Measurements from ENCODE around the gene WDR49. TPM values are rescaled to one million over a fixed set of nuclear protein-coding genes. Genes with fewer than 3 reads are reported as not detected.

Gene WDR49
- total and polyA plus RNA-seq, 2 donors (not counting 1 experiment from before 2014, with no cell fraction given) = 0.88 to 1.4 TPM

GRCh38 chr3:167564612-167565011, 89.1 kb downstream of the WDR49 start:
- Histone ChIP-seq H3K27ac (ENCODE audit: low read length in 2 of 2) (no peak overlapping the region), H3K4me3 (ENCODE audit: control extremely low read depth in 1 of 5, extremely low read depth in 1 of 5, insufficient read depth in 1 of 5, low read depth in 2 of 5, low read length in 4 of 5) (no peak overlapping the region), H3K4me1 (ENCODE audit: control insufficient read depth in 2 of 2, insufficient read depth in 2 of 2, low read length in 2 of 2) (no peaks in the 10 kb centered on the region), H4K20me1 (ENCODE audit: control insufficient read depth, insufficient read depth, low read length, poor library complexity, severe bottlenecking) (no peaks in the 10 kb centered on the region), H3K79me2 (ENCODE audit: control insufficient read depth, insufficient read depth, low read length) (no peaks in the 10 kb centered on the region), H2AFZ (ENCODE audit: insufficient read depth, low read depth, low read length, poor library complexity, severe bottlenecking) (no peak overlapping the region), H3K27me3 (replicated peaks in 1 of 4; ENCODE audit: control extremely low read depth in 1 of 4, control insufficient read depth in 3 of 4, insufficient read depth in 4 of 4, low read length in 3 of 4) (no peaks in the 10 kb centered on the region), H3K4me2 (replicated peaks; ENCODE audit: low read depth, low read length, poor library complexity, severe bottlenecking) (no peak overlapping the region), H3K9ac (ENCODE audit: low read length) (no peak overlapping the region), H3K9me3 (ENCODE audit: control extremely low read depth in 1 of 3, control insufficient read depth in 2 of 3, insufficient read depth in 1 of 3, low read length in 2 of 3) (no peaks in the 10 kb centered on the region), H3K36me3 (replicated peaks in 1 of 2; ENCODE audit: control extremely low read depth in 1 of 2, control insufficient read depth in 1 of 2, extremely low read depth in 1 of 2, insufficient read depth in 2 of 2, low read length in 1 of 2) (no peaks in the 10 kb centered on the region)
- Mint-ChIP-seq H3K4me1 (no peaks in the 10 kb centered on the region), H3K4me3 (no peak overlapping the region), H3K9me3 (ENCODE audit: insufficient read depth) (no peaks in the 10 kb centered on the region), H3K27ac (no peak overlapping the region), H3K27me3 (no peaks in the 10 kb centered on the region)
- no peak for DNase-seq
- intact Hi-C loops (cut with micrococcal nuclease) = no loop called here
- CTCF ChIA-PET = no interaction called here
- POLR2A ChIA-PET = no interaction called here
- WGBS (ENCODE audit: insufficient coverage) = no CpG with 5 or more reads among the region's 2 CpGs
- TF ChIP-seq CTCF (IDR thresholded peaks at IDR 0.05) (no peak), EZH2 (IDR thresholded peaks at IDR 0.05; ENCODE audit: borderline replicate concordance, insufficient read depth, low read depth, low read length, poor library complexity, severe bottlenecking) (no peak)
- no peak for ATAC-seq (ENCODE audit: low read depth)

GRCh38 chr3:167559924-167560323, 93.8 kb downstream of the WDR49 start:
- no peak overlapping the region for H3K4me3 Mint-ChIP-seq
- ChIA-PET POLR2A (no interaction called here), CTCF (no interaction called here)
- no peaks in the 10 kb centered on the region for H3K36me3 ChIP-seq (replicated peaks in 1 of 2; ENCODE audit: control extremely low read depth in 1 of 2, control insufficient read depth in 1 of 2, extremely low read depth in 1 of 2, insufficient read depth in 2 of 2, low read length in 1 of 2)
- intact Hi-C loops (cut with micrococcal nuclease) = no loop called here
- no peak overlapping the region for H2AFZ ChIP-seq (ENCODE audit: insufficient read depth, low read depth, low read length, poor library complexity, severe bottlenecking)
- ATAC-seq (ENCODE audit: low read depth) = no peak
- DNase-seq = no peak
- 96% methylated on average over 4 of the region's 4 CpGs for WGBS (ENCODE audit: insufficient coverage)
- H3K4me1 Mint-ChIP-seq = no peaks in the 10 kb centered on the region
- no peak overlapping the region for H3K27ac Mint-ChIP-seq
- TF ChIP-seq CTCF (IDR thresholded peaks at IDR 0.05) = no peak
- no peak for TF ChIP-seq EZH2 (IDR thresholded peaks at IDR 0.05; ENCODE audit: borderline replicate concordance, insufficient read depth, low read depth, low read length, poor library complexity, severe bottlenecking)
- no peak overlapping the region for H3K4me2 ChIP-seq (replicated peaks; ENCODE audit: low read depth, low read length, poor library complexity, severe bottlenecking)
- H3K9me3 Mint-ChIP-seq (ENCODE audit: insufficient read depth) = no peaks in the 10 kb centered on the region
- H3K9me3 ChIP-seq (ENCODE audit: control extremely low read depth in 1 of 3, control insufficient read depth in 2 of 3, insufficient read depth in 1 of 3, low read length in 2 of 3) = no peaks in the 10 kb centered on the region
- no peak overlapping the region for H3K9ac ChIP-seq (ENCODE audit: low read length)
- no peaks in the 10 kb centered on the region for H4K20me1 ChIP-seq (ENCODE audit: control insufficient read depth, insufficient read depth, low read length, poor library complexity, severe bottlenecking)
- H3K4me1 ChIP-seq (ENCODE audit: control insufficient read depth in 2 of 2, insufficient read depth in 2 of 2, low read length in 2 of 2) = no peaks in the 10 kb centered on the region
- H3K79me2 ChIP-seq (ENCODE audit: control insufficient read depth, insufficient read depth, low read length) = no peaks in the 10 kb centered on the region
- H3K4me3 ChIP-seq (ENCODE audit: control extremely low read depth in 1 of 5, extremely low read depth in 1 of 5, insufficient read depth in 1 of 5, low read depth in 2 of 5, low read length in 4 of 5) = no peak overlapping the region
- H3K27me3 ChIP-seq (replicated peaks in 1 of 4; ENCODE audit: control extremely low read depth in 1 of 4, control insufficient read depth in 3 of 4, insufficient read depth in 4 of 4, low read length in 3 of 4) = no peaks in the 10 kb centered on the region
- H3K27ac ChIP-seq (ENCODE audit: low read length in 2 of 2) = no peak overlapping the region
- H3K27me3 Mint-ChIP-seq = no peaks in the 10 kb centered on the region

Measured in B cell (primary cell).